Measurements from ENCODE around the gene CORIN.
"Not testable (repeated sequence)": the region's sequence is repeated elsewhere in the genome, so short reads cannot be mapped to it uniquely, and the experiment has no call there.

The CORIN gene

GRCh38 chr4:47572981-47573380, 264.9 kb downstream of the CORIN start:
- in situ Hi-C loops (cut with MboI; ENCODE audit: low sequenced_read_pairs), result no loop called here

GRCh38 chr4:47570816-47571215, 267.1 kb downstream of the CORIN start:
- in situ Hi-C loops (cut with MboI; ENCODE audit: low sequenced_read_pairs), result no loop called here

DNA sequence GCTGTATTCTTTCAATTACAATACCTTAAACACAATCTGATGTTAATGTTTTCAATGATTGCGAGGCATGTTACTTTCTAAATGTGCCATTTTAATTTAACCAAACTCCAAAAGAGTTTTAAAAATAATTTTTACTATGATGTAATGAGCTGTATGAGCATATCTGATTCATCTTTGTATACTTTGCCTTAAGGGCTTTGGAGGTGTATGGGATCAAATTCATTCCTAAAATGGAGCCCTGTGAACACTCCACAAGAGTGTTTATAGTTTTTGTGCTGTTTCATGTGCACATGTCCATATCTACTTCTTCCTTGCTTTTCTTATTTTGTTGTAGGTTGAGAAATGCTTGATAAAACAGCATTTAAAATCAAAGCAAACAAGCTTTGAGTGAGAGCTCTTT, 270.4 kb downstream of the CORIN start:
- in situ Hi-C loops (cut with MboI; ENCODE audit: low sequenced_read_pairs), result no loop called here

DNA sequence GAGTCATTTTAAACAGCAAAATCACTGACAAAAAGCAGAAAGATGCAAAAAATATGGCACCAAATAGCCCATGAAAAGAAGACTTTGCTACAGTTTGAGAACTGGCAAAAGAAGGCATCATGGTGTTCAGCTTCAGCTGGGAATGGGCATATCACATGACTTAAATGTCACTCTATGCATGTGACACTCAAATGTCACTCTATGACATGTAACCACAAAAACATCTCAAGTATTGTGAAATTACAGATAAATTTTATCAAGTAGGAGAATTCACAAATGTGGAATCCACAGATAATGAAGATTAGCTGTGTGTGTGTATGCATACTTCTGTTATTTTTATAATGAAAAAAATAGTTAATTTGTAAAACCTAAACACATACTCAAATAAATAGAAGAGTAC, 270.9 kb downstream of the CORIN start:
- in situ Hi-C loops (cut with MboI; ENCODE audit: low sequenced_read_pairs), result no loop called here

- in situ Hi-C loops (cut with MboI; ENCODE audit: low sequenced_read_pairs), result no loop called here
Observed at GRCh38 chr4:47566566-47566965, 271.3 kb downstream of the CORIN start.

GRCh38 chr4:47562297-47562696, 275.6 kb downstream of the CORIN start:
- in situ Hi-C loops (cut with MboI; ENCODE audit: low sequenced_read_pairs), result no loop called here

DNA sequence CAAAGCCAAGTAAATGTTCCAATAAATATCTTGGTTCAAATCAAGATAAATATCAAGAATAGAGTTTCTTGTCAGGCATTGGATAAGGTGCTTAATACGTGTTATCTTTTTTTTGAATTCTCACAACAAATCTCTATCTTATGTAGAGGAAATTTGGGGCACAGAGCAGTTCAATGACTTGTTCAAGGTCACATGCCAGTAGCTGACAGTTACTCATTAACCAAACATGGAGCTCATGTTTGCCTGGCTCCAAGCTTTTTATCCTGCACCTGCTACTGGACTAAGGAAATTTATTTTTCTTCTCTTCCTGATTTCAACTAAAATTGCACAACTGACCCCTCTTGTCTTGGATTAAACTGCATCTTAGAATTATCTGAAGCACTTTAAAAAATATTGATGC, 276.5 kb downstream of the CORIN start:
- in situ Hi-C loops (cut with MboI; ENCODE audit: low sequenced_read_pairs), result no loop called here

DNA sequence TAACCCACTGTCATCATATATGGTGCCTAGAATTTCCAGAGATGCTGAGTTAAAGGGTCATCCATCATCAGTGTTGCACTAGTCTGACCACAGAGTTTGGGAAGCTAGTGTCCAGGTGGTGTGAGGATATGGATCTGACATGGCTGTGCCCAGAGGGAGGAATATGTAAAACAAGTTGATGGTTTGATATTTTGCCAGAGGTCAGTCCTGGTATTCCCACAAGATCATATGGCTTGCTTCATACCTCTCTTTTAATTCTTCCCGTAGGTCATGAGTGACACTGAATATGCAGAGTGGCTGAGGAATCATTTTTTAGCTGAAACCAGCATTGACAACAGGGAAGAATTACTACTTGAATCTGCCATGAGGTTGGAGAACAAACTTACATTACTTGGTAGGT, 277.2 kb downstream of the CORIN start:
- in situ Hi-C loops (cut with MboI; ENCODE audit: low sequenced_read_pairs), result no loop called here

DNA sequence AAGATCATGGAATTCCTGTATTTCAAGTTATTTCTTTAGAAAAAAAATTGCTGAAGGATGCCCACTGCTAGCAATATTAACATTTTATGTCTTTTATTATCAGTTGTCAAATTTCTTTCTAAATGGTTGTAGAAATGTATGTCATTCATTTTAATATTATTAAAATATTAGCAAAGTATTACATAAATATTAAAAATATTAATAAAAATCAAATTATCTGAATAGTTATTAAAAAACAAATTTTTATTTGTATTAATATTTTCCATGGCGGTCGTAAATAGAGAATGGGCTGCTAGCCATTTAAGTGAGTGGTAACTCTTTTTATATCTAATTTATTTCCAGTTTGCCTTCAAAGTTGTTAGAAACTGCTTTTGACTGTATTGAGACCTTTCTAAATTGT, 280.6 kb downstream of the CORIN start:
- in situ Hi-C loops (cut with MboI; ENCODE audit: low sequenced_read_pairs), result no loop called here

DNA sequence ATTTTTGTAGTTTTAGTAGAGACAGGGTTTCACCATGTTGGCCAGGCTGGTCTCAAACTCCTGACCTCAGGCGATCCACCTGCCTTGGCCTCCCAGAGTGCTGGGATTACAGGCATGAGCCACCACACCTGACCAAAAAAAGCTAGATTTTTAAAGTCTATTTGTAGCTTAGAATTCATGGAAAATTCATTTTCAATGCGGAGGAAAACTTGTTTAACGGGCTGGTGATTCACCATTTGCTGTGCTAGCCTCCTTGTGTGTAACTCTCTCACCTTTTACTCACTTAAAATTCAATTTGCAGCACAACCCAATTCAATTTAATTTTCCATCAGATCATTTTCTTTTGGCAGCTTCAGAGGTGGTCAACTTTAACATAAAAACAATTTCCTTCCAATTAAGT, 281.9 kb downstream of the CORIN start:
- in situ Hi-C loops (cut with MboI; ENCODE audit: low sequenced_read_pairs), result not testable (repeated sequence)

DNA sequence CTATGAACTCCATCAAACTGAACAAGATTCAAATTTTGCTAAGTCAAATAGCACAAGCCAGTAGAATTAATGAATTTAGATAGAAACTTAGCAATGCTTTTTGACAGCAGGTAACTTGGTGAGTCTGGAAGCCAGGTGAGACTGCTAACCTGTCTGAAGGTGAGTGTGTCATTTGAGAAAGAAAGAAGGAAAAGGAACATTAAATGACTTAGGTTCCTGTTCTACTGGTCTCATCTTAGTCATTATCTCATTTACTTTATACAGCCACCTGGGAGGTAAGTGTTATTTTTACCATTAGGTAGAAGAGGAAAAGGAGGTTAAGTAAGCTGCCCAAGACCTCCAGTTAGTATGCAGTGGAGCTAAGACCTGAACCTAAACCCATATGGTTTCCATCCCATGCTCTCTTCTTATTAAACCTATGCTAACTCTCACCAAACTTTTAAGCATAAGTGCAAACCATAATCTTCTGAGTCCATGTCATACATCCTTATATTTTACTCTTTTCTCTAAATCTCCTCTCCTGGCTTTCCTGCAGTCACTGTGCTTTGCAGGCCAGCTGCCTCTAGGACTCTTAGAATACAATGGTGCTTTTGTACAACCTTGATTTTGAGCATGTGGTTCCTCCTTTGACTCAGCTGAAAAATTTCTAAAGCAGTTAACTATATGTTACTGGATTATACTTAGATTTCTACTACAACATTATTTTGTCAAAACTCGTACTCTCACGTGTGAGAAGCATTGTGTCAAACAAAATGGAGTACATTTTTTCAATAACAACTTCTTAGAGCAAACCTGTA, 284.3 kb downstream of the CORIN start:
- in situ Hi-C loops (cut with MboI; ENCODE audit: low sequenced_read_pairs), result no loop called here

DNA sequence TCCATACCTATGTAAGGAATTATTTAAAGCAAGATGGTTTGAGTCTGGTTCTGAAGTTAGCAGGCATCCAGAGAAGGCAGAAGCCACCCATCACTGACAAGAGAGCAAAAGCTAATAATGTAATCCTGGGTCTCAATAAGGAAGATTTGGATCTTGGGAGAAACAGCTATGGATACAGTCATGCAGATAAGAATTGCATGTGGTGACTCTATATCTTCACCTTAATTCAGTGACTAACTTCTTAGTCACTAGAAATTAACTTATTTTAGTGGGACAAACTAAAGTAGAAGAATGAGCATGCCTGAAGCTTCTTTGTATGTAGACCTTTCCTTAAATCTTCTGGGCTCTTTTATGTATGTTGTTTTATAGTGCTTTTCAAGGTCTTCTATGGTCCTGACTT, 286.2 kb downstream of the CORIN start:
- in situ Hi-C loops (cut with MboI; ENCODE audit: low sequenced_read_pairs), result no loop called here

DNA sequence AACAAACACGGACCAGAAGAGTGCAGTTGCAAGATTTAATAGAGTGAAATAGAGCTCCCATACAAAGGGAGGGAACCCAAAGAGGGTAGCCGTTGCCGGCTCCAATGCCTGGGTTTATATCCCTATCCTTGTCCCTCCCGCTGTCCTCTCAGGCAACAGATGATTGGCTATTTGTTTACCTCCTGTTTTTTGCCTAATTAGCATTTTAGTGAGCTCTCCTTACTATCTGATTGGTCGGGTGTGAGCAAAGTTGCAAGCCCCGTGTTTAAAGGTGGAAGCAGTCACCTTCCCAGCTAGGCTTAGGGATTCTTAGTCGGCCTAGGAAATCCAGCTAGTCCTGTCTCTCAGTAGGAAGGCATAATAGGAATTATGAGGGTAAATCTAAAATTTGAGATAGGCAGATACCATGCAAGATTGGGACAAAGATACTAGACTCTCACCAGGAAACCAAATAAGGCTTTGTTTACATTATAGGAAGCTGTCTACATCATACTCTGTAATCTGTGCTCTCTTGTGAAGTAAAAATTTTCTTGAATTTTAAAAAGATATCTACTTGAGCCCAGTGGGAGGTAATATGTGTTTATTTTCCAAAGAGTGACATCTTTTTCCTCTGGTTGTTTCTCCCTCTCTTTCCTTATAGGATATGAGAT, 286.8 kb downstream of the CORIN start:
- in situ Hi-C loops (cut with MboI; ENCODE audit: low sequenced_read_pairs), result no loop called here

DNA sequence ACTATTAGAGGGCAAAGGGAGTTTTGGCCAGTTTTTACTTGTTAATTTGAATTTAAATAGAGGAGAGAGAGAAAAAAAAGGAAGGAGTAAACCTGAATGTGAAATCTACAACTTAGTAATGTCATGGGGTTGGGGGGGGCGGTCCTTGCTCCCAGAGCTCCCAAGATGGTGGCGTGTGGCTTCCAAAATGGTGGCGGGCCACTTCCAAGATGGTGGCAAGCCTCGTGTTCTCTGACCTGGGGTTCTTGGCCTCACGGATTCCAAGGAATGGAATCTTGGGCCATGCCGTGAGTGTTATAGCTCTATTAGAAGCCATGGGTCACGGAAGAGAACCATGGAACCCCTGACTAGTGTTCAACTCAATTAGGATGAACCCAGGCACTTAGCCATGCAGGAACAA, 287.5 kb downstream of the CORIN start:
- in situ Hi-C loops (cut with MboI; ENCODE audit: low sequenced_read_pairs), result not testable (repeated sequence)

Measured in hTERT RPE-1 (cell line).